Measurements from ENCODE around the gene SOBP.

The SOBP gene

GRCh38 chr6:107589199-107589598, 99.3 kb downstream of the SOBP start:
- Histone ChIP-seq H3K9me3 (ENCODE audit: insufficient read depth, low read length) (no peaks in the 10 kb centered on the region), H3K9ac (ENCODE audit: low read length) (no peak overlapping the region), H3K27ac (ENCODE audit: low read length) (no peak overlapping the region), H3K27me3 (ENCODE audit: low read depth, low read length) (no peaks in the 10 kb centered on the region), H3K79me2 (ENCODE audit: low read length) (no peaks in the 10 kb centered on the region), H4K20me1 (ENCODE audit: insufficient read depth, low read length) (no peaks in the 10 kb centered on the region), H3K36me3 (replicated peaks; ENCODE audit: low read depth, low read length) (no peaks in the 10 kb centered on the region), H3K4me3 (ENCODE audit: low read length) (no peak overlapping the region), H3K4me1 (ENCODE audit: low read length) (peaks cover 4% of the 10 kb centered on the region), H3K4me2 (ENCODE audit: low read length) (no peak overlapping the region), H2AFZ (ENCODE audit: low read depth, low read length) (no peak overlapping the region)
- TF ChIP-seq CTCF (IDR thresholded peaks at IDR 0.05; ENCODE audit: low read depth, low read length) (no peak), EZH2phosphoT487 (IDR thresholded peaks at IDR 0.05; ENCODE audit: low read depth) (no peak)

DNA sequence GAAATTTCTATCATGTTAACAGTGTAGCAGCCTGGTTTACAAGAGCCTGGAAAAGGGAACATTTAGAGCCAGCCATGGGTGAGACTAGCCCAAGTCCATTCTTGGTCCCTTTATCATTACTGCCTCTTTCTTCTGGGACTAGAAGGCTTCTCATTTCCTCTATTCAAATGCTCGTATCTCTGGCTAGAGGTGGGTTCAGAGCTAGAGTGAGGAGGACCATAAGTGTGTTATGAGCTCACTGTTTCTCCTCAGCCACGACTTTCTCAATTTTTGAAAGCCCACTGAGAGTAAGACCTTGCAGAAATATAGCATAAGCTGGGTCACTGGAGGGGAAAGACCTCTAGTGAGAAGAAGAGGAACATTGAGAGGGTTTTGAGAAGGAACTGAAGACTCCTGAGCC, 100.0 kb downstream of the SOBP start:
- Histone ChIP-seq H2AFZ (ENCODE audit: low read depth, low read length) (no peak overlapping the region), H3K27ac (ENCODE audit: low read length) (no peak overlapping the region), H3K4me3 (ENCODE audit: low read length) (no peak overlapping the region), H3K79me2 (ENCODE audit: low read length) (no peaks in the 10 kb centered on the region), H3K4me1 (ENCODE audit: low read length) (peaks cover 4% of the 10 kb centered on the region), H3K27me3 (ENCODE audit: low read depth, low read length) (no peaks in the 10 kb centered on the region), H3K9ac (ENCODE audit: low read length) (no peak overlapping the region), H3K4me2 (ENCODE audit: low read length) (no peak overlapping the region), H3K36me3 (replicated peaks; ENCODE audit: low read depth, low read length) (no peaks in the 10 kb centered on the region), H4K20me1 (ENCODE audit: insufficient read depth, low read length) (no peaks in the 10 kb centered on the region), H3K9me3 (ENCODE audit: insufficient read depth, low read length) (no peaks in the 10 kb centered on the region)
- TF ChIP-seq EZH2phosphoT487 (IDR thresholded peaks at IDR 0.05; ENCODE audit: low read depth) = no peak
- no peak for TF ChIP-seq CTCF (IDR thresholded peaks at IDR 0.05; ENCODE audit: low read depth, low read length)

DNA sequence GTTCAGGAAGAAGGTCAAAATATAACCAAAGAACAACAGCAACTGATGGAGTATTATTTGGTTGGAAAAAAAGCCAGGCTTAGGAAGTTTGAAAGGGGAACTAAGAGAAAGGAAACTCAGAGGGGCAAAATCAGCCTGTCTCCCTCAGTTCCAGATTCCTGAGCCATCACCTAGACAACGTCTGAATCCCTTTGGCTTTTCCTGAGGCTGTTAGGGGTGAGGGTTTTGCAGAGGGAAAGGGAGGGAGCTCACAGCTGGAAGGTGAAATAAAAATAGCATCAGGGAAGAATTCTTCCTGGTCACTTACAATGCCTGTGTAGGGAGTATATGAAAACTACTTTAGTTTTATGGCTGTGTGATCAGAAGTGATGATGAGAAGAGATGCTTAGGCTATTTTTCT, 100.5 kb downstream of the SOBP start:
- Histone ChIP-seq H2AFZ (ENCODE audit: low read depth, low read length) (no peak overlapping the region), H3K4me1 (ENCODE audit: low read length) (peaks cover 4% of the 10 kb centered on the region), H3K27me3 (ENCODE audit: low read depth, low read length) (no peaks in the 10 kb centered on the region), H3K4me2 (ENCODE audit: low read length) (no peak overlapping the region), H4K20me1 (ENCODE audit: insufficient read depth, low read length) (no peaks in the 10 kb centered on the region), H3K36me3 (replicated peaks; ENCODE audit: low read depth, low read length) (no peaks in the 10 kb centered on the region), H3K79me2 (ENCODE audit: low read length) (no peaks in the 10 kb centered on the region), H3K9ac (ENCODE audit: low read length) (no peak overlapping the region), H3K4me3 (ENCODE audit: low read length) (no peak overlapping the region), H3K27ac (ENCODE audit: low read length) (no peak overlapping the region), H3K9me3 (ENCODE audit: insufficient read depth, low read length) (no peaks in the 10 kb centered on the region)
- TF ChIP-seq CTCF (IDR thresholded peaks at IDR 0.05; ENCODE audit: low read depth, low read length) (no peak), EZH2phosphoT487 (IDR thresholded peaks at IDR 0.05; ENCODE audit: low read depth) (no peak)

- Histone ChIP-seq H3K79me2 (ENCODE audit: low read length) (no peaks in the 10 kb centered on the region), H3K27ac (ENCODE audit: low read length) (no peak overlapping the region), H3K4me1 (ENCODE audit: low read length) (peaks cover 4% of the 10 kb centered on the region), H3K27me3 (ENCODE audit: low read depth, low read length) (no peaks in the 10 kb centered on the region), H3K4me2 (ENCODE audit: low read length) (no peak overlapping the region), H3K9ac (ENCODE audit: low read length) (no peak overlapping the region), H3K36me3 (replicated peaks; ENCODE audit: low read depth, low read length) (no peaks in the 10 kb centered on the region), H3K4me3 (ENCODE audit: low read length) (no peak overlapping the region), H2AFZ (ENCODE audit: low read depth, low read length) (no peak overlapping the region), H4K20me1 (ENCODE audit: insufficient read depth, low read length) (no peaks in the 10 kb centered on the region), H3K9me3 (ENCODE audit: insufficient read depth, low read length) (no peaks in the 10 kb centered on the region)
- TF ChIP-seq EZH2phosphoT487 (IDR thresholded peaks at IDR 0.05; ENCODE audit: low read depth) (no peak), CTCF (IDR thresholded peaks at IDR 0.05; ENCODE audit: low read depth, low read length) (no peak)
Measured at GRCh38 chr6:107591346-107591745, 101.4 kb downstream of the SOBP start.
